Measurements from ENCODE around the gene ANKRD34C. TPM values are rescaled to one million over a fixed set of nuclear protein-coding genes. Genes with fewer than 3 reads are reported as not detected.

The ANKRD34C gene
- total and polyA plus RNA-seq, 9 of the 15 experiments (the other 6 are each of a cell fraction or from before 2014, with no cell fraction given) = 0.01 TPM; not detected in 8

- TF ChIP-seq, protein P1, sequence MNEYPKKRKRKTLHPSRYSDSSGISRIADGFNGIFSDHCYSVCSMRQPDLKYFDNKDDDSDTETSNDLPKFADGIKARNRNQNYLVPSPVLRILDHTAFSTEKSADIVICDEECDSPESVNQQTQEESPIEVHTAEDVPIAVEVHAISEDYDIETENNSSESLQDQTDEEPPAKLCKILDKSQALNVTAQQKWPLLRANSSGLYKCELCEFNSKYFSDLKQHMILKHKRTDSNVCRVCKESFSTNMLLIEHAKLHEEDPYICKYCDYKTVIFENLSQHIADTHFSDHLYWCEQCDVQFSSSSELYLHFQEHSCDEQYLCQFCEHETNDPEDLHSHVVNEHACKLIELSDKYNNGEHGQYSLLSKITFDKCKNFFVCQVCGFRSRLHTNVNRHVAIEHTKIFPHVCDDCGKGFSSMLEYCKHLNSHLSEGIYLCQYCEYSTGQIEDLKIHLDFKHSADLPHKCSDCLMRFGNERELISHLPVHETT (CRISPR knock-in tag; conservative IDR thresholded peaks at IDR 0.05 in 1 of 2, IDR thresholded peaks at IDR 0.05 in 1 of 2) = no peak; a peak in 1 of 4 replicates
- TF ChIP-seq CREB1 (IDR thresholded peaks at IDR 0.05) = no peak
- TF ChIP-seq CREB1 (CRISPR knock-in tag; IDR thresholded peaks at IDR 0.05) = no peak
- TF ChIP-seq CAMTA2 (CRISPR knock-in tag; conservative IDR thresholded peaks at IDR 0.05) = no peak
- 0 out of 2 replicates have a peak, but pooled peaks have one; percentile 28 for TF ChIP-seq CBX1 (IDR thresholded peaks at IDR 0.05; ENCODE audit: low read depth)
- TF ChIP-seq NCOR1 (IDR thresholded peaks at IDR 0.05) = no peak
- no peak for TF ChIP-seq FUS (optimal IDR thresholded peaks at IDR 0.05; ENCODE audit: low read depth, low read length)
- no peak for TF ChIP-seq SMARCB1 (IDR thresholded peaks at IDR 0.05; ENCODE audit: insufficient read length, low read depth)
- TF ChIP-seq ZNF583 (CRISPR knock-in tag; IDR thresholded peaks at IDR 0.05) = no peak
- TF ChIP-seq ETV5 (CRISPR knock-in tag; IDR thresholded peaks at IDR 0.05; ENCODE audit: low read depth) = no peak
- TF ChIP-seq, protein P2, sequence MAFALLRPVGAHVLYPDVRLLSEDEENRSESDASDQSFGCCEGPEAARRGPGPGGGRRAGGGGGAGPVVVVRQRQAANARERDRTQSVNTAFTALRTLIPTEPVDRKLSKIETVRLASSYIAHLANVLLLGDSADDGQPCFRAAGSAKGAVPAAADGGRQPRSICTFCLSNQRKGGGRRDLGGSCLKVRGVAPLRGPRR (CRISPR knock-in tag; IDR thresholded peaks at IDR 0.05) = no peak
- TF ChIP-seq, protein P3, sequence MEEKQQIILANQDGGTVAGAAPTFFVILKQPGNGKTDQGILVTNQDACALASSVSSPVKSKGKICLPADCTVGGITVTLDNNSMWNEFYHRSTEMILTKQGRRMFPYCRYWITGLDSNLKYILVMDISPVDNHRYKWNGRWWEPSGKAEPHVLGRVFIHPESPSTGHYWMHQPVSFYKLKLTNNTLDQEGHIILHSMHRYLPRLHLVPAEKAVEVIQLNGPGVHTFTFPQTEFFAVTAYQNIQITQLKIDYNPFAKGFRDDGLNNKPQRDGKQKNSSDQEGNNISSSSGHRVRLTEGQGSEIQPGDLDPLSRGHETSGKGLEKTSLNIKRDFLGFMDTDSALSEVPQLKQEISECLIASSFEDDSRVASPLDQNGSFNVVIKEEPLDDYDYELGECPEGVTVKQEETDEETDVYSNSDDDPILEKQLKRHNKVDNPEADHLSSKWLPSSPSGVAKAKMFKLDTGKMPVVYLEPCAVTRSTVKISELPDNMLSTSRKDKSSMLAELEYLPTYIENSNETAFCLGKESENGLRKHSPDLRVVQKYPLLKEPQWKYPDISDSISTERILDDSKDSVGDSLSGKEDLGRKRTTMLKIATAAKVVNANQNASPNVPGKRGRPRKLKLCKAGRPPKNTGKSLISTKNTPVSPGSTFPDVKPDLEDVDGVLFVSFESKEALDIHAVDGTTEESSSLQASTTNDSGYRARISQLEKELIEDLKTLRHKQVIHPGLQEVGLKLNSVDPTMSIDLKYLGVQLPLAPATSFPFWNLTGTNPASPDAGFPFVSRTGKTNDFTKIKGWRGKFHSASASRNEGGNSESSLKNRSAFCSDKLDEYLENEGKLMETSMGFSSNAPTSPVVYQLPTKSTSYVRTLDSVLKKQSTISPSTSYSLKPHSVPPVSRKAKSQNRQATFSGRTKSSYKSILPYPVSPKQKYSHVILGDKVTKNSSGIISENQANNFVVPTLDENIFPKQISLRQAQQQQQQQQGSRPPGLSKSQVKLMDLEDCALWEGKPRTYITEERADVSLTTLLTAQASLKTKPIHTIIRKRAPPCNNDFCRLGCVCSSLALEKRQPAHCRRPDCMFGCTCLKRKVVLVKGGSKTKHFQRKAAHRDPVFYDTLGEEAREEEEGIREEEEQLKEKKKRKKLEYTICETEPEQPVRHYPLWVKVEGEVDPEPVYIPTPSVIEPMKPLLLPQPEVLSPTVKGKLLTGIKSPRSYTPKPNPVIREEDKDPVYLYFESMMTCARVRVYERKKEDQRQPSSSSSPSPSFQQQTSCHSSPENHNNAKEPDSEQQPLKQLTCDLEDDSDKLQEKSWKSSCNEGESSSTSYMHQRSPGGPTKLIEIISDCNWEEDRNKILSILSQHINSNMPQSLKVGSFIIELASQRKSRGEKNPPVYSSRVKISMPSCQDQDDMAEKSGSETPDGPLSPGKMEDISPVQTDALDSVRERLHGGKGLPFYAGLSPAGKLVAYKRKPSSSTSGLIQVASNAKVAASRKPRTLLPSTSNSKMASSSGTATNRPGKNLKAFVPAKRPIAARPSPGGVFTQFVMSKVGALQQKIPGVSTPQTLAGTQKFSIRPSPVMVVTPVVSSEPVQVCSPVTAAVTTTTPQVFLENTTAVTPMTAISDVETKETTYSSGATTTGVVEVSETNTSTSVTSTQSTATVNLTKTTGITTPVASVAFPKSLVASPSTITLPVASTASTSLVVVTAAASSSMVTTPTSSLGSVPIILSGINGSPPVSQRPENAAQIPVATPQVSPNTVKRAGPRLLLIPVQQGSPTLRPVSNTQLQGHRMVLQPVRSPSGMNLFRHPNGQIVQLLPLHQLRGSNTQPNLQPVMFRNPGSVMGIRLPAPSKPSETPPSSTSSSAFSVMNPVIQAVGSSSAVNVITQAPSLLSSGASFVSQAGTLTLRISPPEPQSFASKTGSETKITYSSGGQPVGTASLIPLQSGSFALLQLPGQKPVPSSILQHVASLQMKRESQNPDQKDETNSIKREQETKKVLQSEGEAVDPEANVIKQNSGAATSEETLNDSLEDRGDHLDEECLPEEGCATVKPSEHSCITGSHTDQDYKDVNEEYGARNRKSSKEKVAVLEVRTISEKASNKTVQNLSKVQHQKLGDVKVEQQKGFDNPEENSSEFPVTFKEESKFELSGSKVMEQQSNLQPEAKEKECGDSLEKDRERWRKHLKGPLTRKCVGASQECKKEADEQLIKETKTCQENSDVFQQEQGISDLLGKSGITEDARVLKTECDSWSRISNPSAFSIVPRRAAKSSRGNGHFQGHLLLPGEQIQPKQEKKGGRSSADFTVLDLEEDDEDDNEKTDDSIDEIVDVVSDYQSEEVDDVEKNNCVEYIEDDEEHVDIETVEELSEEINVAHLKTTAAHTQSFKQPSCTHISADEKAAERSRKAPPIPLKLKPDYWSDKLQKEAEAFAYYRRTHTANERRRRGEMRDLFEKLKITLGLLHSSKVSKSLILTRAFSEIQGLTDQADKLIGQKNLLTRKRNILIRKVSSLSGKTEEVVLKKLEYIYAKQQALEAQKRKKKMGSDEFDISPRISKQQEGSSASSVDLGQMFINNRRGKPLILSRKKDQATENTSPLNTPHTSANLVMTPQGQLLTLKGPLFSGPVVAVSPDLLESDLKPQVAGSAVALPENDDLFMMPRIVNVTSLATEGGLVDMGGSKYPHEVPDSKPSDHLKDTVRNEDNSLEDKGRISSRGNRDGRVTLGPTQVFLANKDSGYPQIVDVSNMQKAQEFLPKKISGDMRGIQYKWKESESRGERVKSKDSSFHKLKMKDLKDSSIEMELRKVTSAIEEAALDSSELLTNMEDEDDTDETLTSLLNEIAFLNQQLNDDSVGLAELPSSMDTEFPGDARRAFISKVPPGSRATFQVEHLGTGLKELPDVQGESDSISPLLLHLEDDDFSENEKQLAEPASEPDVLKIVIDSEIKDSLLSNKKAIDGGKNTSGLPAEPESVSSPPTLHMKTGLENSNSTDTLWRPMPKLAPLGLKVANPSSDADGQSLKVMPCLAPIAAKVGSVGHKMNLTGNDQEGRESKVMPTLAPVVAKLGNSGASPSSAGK (IDR thresholded peaks at IDR 0.05) = peak; percentile 59
- peak; percentile 87 for TF ChIP-seq CHD1 (IDR thresholded peaks at IDR 0.05; ENCODE audit: low read length)
- no peak for TF ChIP-seq HDAC8 (tag; IDR thresholded peaks at IDR 0.05)
- TF ChIP-seq EGR1 (conservative IDR thresholded peaks at IDR 0.05) = 0 out of 2 replicates have a peak, but pooled peaks have one; percentile 32
These were observed 28.7 kb downstream of the ANKRD34C start, which contains the start of gene TMED3 (continued) for GRCh38 chr15:79310985-79311900.

All from K562 (cell line).